ENCODE results near the gene INPP4B. TPM values are rescaled to one million over a fixed set of nuclear protein-coding genes. Genes with fewer than 3 reads are reported as not detected.

INPP4B gene
- total RNA-seq, 1 experiment from 2014 or later = 14.3 TPM

- RAD21 ChIA-PET (ENCODE audit: low non-redundant PET in 1 of 2, low total read pairs in 2 of 2, uncharacterized antibody in 2 of 2, unreplicated experiment in 2 of 2) = no interaction called here
- Histone ChIP-seq H3K9me3 (ENCODE audit: control insufficient read depth in 1 of 2, insufficient read depth in 1 of 2, low read depth in 1 of 2, low read length in 2 of 2) (no peaks in the 10 kb centered on the region; a peak in 2 of 4 replicates), H3K79me2 (ENCODE audit: insufficient read depth, low read length) (no peaks in the 10 kb centered on the region), H3K9ac (ENCODE audit: low read length) (no peak overlapping the region), H3K36me3 (ENCODE audit: control insufficient read depth in 1 of 2, insufficient read depth in 2 of 2, low read length in 2 of 2) (no peaks in the 10 kb centered on the region), H3K4me2 (ENCODE audit: low read length) (no peak overlapping the region), H3K27me3 (ENCODE audit: insufficient read depth, low read length) (no peaks in the 10 kb centered on the region), H3K4me1 (ENCODE audit: control insufficient read depth in 1 of 2, insufficient read depth in 2 of 2, low read length in 2 of 2) (no peaks in the 10 kb centered on the region), H4K20me1 (ENCODE audit: insufficient read depth) (no peaks in the 10 kb centered on the region; the same call in 1 of the 2 replicates), H3K27ac (ENCODE audit: low read depth, low read length) (no peak overlapping the region), H2AFZ (ENCODE audit: low read depth, low read length, poor library complexity, severe bottlenecking) (no peak overlapping the region), H3K4me3 (replicated peaks in 1 of 2; ENCODE audit: low read depth in 1 of 2, low read length in 2 of 2) (no peak overlapping the region), H3K9me2 (ENCODE audit: insufficient read depth) (no peaks in the 10 kb centered on the region)
- CTCF ChIA-PET = interaction anchor here (0.5 kb wide), 1 partner anchor 188 kb away, joined by 4 read pairs; no protein-coding TSS in a partner anchor
- ATAC-seq (no peak), DNase-seq (ENCODE audit: low read depth, low spot score) (no peak)
- POLR2A ChIA-PET = no interaction called here
- TF ChIP-seq ELF1 (IDR thresholded peaks at IDR 0.05; ENCODE audit: borderline replicate concordance, low read depth) = no peak
- no peak for TF ChIP-seq MAX (IDR thresholded peaks at IDR 0.05)
- no peak for TF ChIP-seq POLR2AphosphoS5 (IDR thresholded peaks at IDR 0.05; ENCODE audit: low read depth, low read length)
- TF ChIP-seq CBX3 (IDR thresholded peaks at IDR 0.05; ENCODE audit: low read depth) = no peak
- no TSS peak for BruUV-seq (replicated peaks)
- intact Hi-C loops (cut with micrococcal nuclease) = no loop called here
Measured at GRCh38 chr4:142663828-142664227, 182.3 kb downstream of the INPP4B start.

- H3K79me2 ChIP-seq (ENCODE audit: insufficient read depth, low read length) = no peaks in the 10 kb centered on the region
- no peaks in the 10 kb centered on the region for H3K4me1 ChIP-seq (ENCODE audit: control insufficient read depth in 1 of 2, insufficient read depth in 2 of 2, low read length in 2 of 2)
- H3K27me3 ChIP-seq (ENCODE audit: insufficient read depth, low read length) = no peaks in the 10 kb centered on the region
- POLR2A ChIA-PET = no interaction called here
- H3K4me3 ChIP-seq (replicated peaks in 1 of 2; ENCODE audit: low read depth in 1 of 2, low read length in 2 of 2) = no peak overlapping the region
- no peak overlapping the region for H3K4me2 ChIP-seq (ENCODE audit: low read length)
- no peak overlapping the region for H3K9ac ChIP-seq (ENCODE audit: low read length)
- no peak overlapping the region for H3K27ac ChIP-seq (ENCODE audit: low read depth, low read length)
- intact Hi-C loops (cut with micrococcal nuclease) = no loop called here
- no TSS peak for BruUV-seq (replicated peaks)
- H3K9me2 ChIP-seq (ENCODE audit: insufficient read depth) = no peaks in the 10 kb centered on the region
- TF ChIP-seq CTCF (IDR thresholded peaks at IDR 0.05 in 2 of 3, conservative IDR thresholded peaks at IDR 0.05 in 1 of 3; ENCODE audit: borderline replicate concordance in 1 of 3, insufficient read depth in 1 of 3, low read depth in 2 of 3, low read length in 2 of 3) (peak in 2 of 3 experiments; percentile 21 to 42; a peak in 3 of 6 replicates), ZNF274 (IDR thresholded peaks at IDR 0.05; ENCODE audit: low read depth, low read length) (no peak)
- ATAC-seq = no peak
- H4K20me1 ChIP-seq (ENCODE audit: insufficient read depth) = no peaks in the 10 kb centered on the region; the same call in 1 of the 2 replicates
- RAD21 ChIA-PET (ENCODE audit: low non-redundant PET in 1 of 2, low total read pairs in 2 of 2, uncharacterized antibody in 2 of 2, unreplicated experiment in 2 of 2) = no interaction called here
- H3K36me3 ChIP-seq (ENCODE audit: control insufficient read depth in 1 of 2, insufficient read depth in 2 of 2, low read length in 2 of 2) = no peaks in the 10 kb centered on the region
- H3K9me3 ChIP-seq (ENCODE audit: control insufficient read depth in 1 of 2, insufficient read depth in 1 of 2, low read depth in 1 of 2, low read length in 2 of 2) = peaks cover 11 to 24% of the 10 kb centered on the region in 2 experiments; a peak in 2 of 4 replicates
- CTCF ChIA-PET = no interaction called here
- DNase-seq (ENCODE audit: low read depth, low spot score) = no peak
- H2AFZ ChIP-seq (ENCODE audit: low read depth, low read length, poor library complexity, severe bottlenecking) = no peak overlapping the region
Measured at GRCh38 chr4:142660728-142661127, 185.4 kb downstream of the INPP4B start.
